ENCODE results near the gene CXXC5.

GRCh38 chr5:139694556-139695177, 46.5 kb downstream of the CXXC5 start:
- TF ChIP-seq CTCF (IDR thresholded peaks at IDR 0.05) (no peak), POLR2A (IDR thresholded peaks at IDR 0.05) (no peak)
